H1 (cell line): ENCODE results near the gene PEX6. TPM values are rescaled to one million over a fixed set of nuclear protein-coding genes. Genes with fewer than 3 reads are reported as not detected.

Experiments
- polyA plus RNA-seq, 7 experiments: library from polyadenylated mRNA; depleted of rRNA in 3 of 7; stranded (reverse) in 5 of 7; unstranded in 2 of 7; fragments of >200 nt in 5 of 7; fragments of 200-250 nt in 2 of 7; gene quantifications; 1 replicate in 5 of 7; 2 replicates in 1 of 7; 4 replicates in 1 of 7; pipeline versions ENCODE4 v1.2.1 to v1.2.3, GENCODE V29; 2011 to 2013; ENCODE audit warnings: missing spikeins in 2 of 7, mixed read lengths in 2 of 7
- total RNA-seq: library from RNA; stranded (reverse); fragmentation: NEBNext Ultra II Directional; extraction: Animal tissue kit (Norgen Biotek cat#: 25700); gene quantifications from 2 replicates; pipeline ENCODE4 v1.2.1, GENCODE V29; 2021
- TF ChIP-seq, protein P1 (sequence below): fragments of 300-600 bp; sonication (generic); IDR thresholded peaks from 2 replicates; pipeline ENCODE4 v1.7.1; 2012; ENCODE audit warnings: low read length, moderate library complexity, mild to moderate bottlenecking, inconsistent platforms; ENCODE audit not compliant: insufficient replicate concordance

PEX6 gene
- total and polyA plus RNA-seq, 2 of the 8 experiments (the other 6 are each of a cell fraction or from before 2014, with no cell fraction given) = 6.4 to 12.5 TPM

DNA sequence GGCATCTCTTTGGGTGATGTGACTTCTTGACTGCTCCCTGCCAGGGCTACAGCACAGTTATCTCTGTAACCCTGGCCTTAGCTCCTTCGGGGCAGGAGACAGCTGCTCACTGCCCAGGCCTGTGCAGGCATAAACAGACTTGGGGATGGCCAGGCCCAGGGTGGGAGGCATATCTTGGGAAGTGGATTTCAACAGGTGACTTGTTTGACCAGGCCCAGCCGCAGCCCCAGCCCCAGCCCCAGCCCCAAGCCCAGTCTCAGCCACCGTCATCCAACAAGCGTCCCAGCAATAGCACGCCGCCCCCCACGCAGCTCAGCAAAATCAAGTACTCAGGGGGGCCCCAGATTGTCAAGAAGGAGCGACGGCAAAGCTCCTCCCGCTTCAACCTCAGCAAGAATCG is 27.3 kb upstream of the PEX6 start (continued):
- TF ChIP-seq, protein P1, sequence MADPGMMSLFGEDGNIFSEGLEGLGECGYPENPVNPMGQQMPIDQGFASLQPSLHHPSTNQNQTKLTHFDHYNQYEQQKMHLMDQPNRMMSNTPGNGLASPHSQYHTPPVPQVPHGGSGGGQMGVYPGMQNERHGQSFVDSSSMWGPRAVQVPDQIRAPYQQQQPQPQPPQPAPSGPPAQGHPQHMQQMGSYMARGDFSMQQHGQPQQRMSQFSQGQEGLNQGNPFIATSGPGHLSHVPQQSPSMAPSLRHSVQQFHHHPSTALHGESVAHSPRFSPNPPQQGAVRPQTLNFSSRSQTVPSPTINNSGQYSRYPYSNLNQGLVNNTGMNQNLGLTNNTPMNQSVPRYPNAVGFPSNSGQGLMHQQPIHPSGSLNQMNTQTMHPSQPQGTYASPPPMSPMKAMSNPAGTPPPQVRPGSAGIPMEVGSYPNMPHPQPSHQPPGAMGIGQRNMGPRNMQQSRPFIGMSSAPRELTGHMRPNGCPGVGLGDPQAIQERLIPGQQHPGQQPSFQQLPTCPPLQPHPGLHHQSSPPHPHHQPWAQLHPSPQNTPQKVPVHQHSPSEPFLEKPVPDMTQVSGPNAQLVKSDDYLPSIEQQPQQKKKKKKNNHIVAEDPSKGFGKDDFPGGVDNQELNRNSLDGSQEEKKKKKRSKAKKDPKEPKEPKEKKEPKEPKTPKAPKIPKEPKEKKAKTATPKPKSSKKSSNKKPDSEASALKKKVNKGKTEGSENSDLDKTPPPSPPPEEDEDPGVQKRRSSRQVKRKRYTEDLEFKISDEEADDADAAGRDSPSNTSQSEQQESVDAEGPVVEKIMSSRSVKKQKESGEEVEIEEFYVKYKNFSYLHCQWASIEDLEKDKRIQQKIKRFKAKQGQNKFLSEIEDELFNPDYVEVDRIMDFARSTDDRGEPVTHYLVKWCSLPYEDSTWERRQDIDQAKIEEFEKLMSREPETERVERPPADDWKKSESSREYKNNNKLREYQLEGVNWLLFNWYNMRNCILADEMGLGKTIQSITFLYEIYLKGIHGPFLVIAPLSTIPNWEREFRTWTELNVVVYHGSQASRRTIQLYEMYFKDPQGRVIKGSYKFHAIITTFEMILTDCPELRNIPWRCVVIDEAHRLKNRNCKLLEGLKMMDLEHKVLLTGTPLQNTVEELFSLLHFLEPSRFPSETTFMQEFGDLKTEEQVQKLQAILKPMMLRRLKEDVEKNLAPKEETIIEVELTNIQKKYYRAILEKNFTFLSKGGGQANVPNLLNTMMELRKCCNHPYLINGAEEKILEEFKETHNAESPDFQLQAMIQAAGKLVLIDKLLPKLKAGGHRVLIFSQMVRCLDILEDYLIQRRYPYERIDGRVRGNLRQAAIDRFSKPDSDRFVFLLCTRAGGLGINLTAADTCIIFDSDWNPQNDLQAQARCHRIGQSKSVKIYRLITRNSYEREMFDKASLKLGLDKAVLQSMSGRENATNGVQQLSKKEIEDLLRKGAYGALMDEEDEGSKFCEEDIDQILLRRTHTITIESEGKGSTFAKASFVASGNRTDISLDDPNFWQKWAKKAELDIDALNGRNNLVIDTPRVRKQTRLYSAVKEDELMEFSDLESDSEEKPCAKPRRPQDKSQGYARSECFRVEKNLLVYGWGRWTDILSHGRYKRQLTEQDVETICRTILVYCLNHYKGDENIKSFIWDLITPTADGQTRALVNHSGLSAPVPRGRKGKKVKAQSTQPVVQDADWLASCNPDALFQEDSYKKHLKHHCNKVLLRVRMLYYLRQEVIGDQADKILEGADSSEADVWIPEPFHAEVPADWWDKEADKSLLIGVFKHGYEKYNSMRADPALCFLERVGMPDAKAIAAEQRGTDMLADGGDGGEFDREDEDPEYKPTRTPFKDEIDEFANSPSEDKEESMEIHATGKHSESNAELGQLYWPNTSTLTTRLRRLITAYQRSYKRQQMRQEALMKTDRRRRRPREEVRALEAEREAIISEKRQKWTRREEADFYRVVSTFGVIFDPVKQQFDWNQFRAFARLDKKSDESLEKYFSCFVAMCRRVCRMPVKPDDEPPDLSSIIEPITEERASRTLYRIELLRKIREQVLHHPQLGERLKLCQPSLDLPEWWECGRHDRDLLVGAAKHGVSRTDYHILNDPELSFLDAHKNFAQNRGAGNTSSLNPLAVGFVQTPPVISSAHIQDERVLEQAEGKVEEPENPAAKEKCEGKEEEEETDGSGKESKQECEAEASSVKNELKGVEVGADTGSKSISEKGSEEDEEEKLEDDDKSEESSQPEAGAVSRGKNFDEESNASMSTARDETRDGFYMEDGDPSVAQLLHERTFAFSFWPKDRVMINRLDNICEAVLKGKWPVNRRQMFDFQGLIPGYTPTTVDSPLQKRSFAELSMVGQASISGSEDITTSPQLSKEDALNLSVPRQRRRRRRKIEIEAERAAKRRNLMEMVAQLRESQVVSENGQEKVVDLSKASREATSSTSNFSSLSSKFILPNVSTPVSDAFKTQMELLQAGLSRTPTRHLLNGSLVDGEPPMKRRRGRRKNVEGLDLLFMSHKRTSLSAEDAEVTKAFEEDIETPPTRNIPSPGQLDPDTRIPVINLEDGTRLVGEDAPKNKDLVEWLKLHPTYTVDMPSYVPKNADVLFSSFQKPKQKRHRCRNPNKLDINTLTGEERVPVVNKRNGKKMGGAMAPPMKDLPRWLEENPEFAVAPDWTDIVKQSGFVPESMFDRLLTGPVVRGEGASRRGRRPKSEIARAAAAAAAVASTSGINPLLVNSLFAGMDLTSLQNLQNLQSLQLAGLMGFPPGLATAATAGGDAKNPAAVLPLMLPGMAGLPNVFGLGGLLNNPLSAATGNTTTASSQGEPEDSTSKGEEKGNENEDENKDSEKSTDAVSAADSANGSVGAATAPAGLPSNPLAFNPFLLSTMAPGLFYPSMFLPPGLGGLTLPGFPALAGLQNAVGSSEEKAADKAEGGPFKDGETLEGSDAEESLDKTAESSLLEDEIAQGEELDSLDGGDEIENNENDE = no peak
